Measurements from ENCODE around the gene PNPLA7.
A peak's percentile ranks its signal among the peaks of the same experiment; 100 is the strongest.
"Not testable (repeated sequence)": the region's sequence is repeated elsewhere in the genome, so short reads cannot be mapped to it uniquely, and the experiment has no call there.

PNPLA7 gene

DNA sequence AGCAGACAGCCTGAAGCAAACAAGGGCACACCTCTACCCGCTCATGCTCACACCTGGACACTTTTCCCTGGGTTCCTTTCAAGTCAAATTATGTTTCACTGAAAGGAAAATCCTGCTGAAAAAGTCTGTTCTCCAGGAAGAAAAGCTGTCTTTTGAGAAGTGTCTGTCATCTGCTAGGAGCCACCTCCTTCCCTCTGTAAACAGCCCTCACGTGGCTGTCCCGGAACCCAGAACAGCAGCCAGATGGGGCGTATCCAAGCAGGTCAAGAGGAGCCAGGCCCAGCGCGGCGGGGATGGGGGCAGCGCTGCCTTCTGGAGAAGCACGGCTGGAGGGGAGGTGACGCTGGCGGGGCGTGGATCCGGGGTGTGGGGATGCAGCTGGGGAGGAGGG lies at the start of gene PNPLA7:
PNPLA7 (minus strand) TSS at position 172 of the 391 bp plus-strand sequence. CDS start 205 bp downstream, outside the sequence.
- no peak for ATAC-seq
- peak; percentile 55 for DNase-seq

DNA sequence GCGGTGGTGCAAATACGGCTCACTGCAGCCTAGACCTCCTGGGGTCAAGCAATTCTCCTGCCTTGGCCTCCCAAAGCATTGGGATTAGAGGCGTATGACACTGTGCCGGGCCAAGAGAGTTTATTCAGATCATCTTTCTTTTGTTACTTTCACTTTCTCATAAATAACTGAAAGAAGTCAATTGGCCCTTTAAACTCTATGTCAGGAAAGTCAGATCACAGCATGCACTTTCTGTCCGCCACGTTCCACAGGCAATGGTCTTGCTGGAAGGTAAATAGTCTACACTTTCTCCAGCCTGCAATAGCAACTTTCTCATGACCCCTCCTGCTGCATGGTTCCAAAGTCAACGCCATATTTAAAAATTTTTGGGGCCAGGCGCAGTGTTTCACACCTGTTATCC lies 48.7 kb upstream of the PNPLA7 start:
- DNase-seq (no peak), ATAC-seq (no peak)

DNA sequence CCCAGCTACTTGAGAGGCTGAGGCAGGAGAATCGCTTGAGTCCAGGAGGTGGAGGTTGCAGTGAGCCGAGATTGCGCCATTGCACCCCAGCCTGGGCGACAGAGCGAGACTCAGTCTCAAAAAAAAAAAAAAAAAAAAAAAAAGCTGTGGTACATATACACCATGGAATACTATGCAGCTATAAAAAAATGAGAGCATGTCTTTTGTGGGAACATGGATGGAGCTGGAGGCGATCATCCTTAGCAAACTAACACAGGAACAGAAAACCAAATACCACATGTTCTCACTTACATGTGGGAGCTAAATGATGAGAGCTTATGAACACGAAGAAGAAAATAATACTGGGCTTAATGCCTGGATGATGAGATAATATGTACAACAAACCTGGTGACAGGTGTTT lies 46.4 kb upstream of the PNPLA7 start:
- not testable (repeated sequence) for ATAC-seq, DNase-seq

DNA sequence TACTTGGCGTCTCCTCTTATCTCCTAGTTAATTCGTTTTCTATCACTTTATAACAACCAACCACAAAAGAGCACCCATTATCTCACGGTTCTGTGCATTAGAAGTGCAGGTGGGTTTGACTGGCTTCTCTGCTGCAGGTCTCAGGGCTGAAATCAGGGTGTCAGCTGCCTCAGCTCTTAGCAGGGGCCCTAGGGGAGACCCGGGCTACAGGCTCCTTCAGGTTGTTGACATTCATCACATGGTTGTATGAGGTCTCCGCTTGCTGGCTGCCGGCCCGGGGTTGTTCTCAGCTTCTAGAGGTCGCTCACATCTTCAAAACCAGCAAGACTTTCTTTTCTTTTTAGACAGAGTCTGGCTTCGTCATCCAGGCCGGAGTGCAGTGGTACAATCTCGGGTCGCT lies 43.0 kb upstream of the PNPLA7 start:
- no peak for ATAC-seq
- no peak for DNase-seq

DNA sequence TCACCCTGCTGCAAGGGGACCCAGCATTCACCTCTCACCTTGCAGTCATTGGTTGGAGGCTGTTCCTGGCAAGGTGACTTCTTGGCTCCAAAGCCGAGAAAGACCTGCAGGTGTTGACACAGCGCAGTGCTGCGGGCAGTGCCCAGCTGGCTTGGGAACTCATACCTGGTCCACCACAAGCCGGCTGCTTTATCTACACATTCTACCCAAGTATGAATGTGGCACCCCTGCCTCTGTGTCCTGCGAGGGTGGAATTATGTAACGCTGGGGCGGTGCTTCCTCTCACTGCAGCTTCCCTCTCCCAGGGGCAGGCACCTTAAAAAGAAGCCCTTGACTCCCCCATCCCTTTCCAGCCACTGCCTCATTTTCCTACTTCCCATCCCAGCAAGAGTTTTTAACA lies 42.6 kb upstream of the PNPLA7 start:
- ATAC-seq, result no peak
- DNase-seq, result no peak

DNA sequence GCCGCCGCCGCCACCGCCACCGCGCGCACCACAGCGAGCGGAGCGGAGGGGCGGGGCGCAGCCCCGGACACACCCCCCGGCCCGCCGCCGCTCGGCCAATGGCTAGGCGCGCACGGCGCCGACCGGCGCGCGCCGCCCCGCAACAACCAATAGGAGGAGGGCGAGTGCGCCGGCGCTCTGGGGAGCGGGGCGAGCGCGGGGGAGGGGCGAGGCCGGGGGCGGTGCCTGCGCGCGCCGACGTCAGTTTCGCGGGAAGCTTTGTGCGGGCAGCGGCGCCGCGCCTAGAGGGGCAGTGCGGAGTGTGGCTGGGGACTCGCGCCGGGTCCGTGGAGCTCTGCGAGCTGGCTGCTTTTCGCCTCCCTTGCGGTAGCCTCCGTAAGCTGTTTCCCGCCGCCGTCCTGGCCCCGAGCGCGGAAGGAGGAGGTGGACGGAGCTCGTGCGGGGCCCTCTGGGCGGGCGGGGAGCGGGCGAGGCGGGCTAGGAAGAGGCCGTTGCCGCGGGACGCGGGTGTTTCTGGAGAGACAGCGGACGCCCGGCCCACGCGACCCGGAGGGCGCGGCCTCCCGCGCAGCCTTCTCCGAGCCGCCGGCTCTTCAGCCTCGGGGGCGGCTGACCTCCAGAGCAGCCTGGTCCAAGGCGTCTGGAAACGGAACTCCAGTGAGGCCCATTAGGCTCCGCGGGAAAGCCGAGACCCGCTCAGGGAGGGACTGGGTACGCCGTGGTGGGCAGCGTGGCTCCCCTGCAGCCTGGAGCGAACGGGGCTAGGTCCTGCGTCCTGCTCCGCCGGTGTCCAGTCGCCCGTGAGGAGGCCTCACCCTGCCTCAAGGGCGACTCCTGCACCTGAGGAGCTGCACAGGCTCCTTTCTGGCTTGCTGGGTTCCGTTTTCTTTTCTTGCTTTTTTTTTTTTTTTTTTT lies 40.5 kb upstream of the PNPLA7 start, which contains the start of gene ZMYND19:
ZMYND19 (minus strand) TSS at position 44 of the 915 bp plus-strand sequence. CDS start 249 bp downstream, outside the sequence.
- ATAC-seq, result peak; percentile 97
- DNase-seq, result peak; percentile 93

DNA sequence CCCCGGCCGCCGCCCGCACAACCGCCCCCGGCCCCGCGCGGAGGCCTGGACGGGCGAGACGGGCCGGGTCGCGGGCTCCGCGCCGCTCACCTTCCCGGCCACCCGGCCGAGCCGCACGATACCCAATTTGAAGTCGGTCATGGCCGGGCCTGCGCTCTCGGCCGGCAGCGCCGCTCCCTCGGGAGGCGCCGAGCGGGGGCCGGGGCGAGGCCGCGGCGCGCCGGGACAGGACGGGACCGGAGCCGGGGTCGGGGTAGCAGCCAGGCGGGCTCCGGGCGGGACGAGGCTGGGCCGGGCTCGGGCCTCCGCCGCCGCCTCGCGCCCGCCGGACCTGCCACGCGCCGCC lies 39.9 kb upstream of the PNPLA7 start:
- DNase-seq (no peak), ATAC-seq (no peak)

DNA sequence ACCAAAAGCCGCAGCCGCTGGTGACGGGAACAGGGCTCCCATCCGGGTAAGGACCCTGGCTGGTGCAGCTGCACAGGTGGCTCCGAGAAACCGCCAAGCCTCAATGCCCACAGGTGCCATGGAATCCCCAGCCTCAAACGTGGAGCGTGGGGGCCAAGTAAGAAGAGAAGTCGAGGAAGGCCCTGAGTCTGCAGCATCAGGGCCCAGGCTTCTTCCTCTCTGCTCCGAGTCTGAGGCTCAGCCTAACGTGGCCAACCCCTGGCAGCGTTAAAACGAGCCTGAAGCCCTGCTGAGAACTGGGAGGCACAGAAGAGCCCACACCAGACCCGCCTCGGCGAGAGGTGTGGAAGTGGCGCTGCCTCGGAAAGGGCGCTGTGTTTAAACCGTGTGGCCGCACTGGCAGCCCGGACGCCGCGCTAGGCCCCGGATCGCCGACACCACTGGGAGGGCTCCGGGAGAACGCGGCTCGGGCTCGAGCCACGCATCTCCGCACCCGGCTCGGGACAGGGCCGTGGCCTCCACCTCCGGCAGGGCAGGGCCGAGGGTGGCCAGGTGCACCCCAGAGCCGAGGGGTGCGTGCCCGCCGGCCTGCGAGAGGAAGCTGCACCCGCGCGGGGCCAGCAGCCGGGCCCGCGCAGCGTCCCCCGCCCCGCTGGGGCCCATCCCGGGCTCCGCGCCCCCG lies 39.4 kb upstream of the PNPLA7 start:
- DNase-seq, result no peak

DNA sequence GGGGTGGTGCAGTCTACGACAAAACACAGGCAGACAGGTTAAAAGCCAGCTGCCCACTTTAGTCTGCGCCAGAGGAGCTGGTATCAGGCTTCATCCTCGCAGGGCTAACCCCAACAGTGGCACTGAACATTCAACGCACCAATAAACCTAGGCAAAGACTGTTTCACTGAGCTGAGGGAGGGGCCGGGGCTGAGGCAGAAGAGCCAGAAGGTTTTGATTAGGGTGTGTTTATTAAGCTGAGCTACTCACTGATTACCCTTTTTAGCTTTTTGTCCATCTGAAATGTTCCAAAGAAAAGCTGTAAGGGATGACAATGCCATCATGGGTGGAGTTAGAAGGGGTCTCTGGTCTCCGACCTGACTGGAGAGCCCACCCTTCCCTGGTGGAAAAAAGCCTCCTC lies 38.7 kb upstream of the PNPLA7 start:
- ATAC-seq (no peak), DNase-seq (no peak)

More for the DNA sequence above, 39.4 kb upstream of the PNPLA7 start:
- peak; percentile 0 for ATAC-seq

DNA sequence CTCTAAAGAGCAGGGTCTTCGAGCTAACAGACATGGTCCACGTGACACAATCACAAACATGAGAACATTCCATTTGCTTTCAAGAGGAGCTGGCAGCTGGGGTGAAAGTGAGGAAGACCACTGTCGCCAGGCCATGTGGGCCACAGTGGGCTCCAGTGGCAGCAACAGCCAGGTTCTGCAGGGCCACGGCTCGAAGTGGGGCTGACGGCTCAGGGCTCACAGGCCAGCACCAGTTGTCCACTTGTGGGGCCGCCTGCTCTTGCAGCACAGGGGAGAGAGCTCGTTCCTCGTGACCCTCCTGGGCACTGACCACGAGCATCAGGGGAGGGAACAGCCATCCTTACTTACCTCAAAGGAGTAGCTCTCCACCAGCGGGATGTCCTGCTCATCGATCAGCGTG lies 38.1 kb upstream of the PNPLA7 start:
- ATAC-seq, result no peak

DNA sequence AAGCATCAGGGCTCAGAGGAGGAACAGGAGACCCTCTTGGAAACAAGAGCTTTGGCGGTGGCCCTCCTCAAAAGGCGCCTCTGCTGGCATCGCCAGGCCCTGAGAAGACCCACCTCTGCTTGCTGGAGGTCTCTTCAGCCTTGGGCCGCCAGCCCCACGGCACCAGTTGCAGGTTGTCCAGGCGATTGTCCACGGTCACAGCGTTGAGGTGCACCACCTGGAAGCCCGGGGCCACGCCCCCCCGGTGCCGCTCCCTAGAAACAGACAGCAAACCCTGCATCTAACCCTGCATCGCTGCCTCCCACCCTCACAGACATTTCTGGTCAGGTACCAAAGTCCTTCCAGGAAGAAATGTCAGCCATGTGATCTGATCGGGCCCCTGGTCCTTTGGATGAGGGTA lies 36.7 kb upstream of the PNPLA7 start:
- DNase-seq (no peak), ATAC-seq (no peak)

More for the DNA sequence above, 38.1 kb upstream of the PNPLA7 start:
- DNase-seq, result no peak

DNA sequence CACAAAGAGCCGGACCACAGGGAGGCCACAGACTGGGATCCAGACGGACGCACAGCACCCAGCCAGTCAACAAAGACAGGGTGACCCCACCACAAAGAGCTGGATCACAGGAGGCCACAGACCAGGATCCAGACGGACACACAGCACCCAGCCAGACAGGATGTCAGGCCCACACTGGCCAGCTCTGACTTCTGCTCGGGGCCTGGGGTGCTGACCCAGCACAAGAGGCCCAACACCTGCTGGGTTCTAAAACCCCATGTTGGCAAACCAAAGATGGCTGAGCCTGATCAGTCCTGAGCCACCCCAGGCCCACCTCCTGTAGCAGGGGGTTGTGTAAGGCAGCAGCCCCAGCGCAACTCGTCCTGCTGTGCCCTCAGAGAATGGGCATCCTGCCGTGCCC lies 33.8 kb upstream of the PNPLA7 start:
- DNase-seq, result no peak
- ATAC-seq, result no peak

DNA sequence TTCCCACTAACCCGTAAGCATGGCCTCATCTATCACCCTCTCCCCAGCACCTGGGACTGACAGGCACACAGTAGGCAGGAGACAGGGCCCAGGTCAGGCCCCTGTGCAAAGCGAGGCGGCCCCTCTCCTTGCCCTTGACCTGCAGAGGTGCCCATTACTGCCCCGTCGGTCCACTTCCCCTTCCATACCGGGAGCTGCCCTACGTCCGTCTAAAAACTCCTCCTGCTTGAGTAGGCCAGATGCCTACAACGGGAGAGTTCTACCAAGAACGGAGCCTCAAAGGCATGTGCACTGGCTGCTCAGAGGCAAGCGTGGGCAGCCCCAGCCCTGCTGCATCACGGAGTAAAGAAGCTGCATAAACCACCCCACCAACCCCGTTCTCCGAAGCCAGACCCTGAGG lies 33.1 kb upstream of the PNPLA7 start:
- ATAC-seq (no peak), DNase-seq (no peak)

DNA sequence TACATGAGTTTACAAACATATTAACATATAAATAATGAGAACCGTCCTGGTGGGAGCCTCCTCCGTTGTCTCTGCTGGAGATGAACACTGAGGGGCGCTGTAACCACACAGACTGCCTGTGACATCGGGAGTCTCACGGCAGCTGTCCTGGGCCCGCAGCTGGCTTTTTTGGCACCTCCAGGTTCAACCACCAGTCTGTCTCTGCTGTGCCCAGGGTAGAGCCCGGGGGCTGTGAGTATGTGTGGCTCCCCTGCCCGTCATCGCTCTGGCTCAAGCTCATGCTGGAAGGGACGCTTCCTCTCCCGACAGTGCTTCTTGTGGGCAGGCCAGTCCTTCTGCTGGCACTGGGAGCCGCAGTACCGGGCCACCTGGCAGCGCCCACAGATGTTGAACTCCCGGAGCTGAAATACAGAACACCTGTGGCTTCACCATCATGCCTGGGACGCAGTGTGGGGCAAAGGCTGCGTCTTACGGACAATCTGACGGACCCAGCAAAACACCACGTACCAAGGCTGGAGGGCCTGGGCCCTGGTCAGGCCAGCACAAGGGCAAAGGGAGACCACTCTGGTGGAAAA lies 32.2 kb upstream of the PNPLA7 start:
- ATAC-seq (no peak), DNase-seq (no peak)

DNA sequence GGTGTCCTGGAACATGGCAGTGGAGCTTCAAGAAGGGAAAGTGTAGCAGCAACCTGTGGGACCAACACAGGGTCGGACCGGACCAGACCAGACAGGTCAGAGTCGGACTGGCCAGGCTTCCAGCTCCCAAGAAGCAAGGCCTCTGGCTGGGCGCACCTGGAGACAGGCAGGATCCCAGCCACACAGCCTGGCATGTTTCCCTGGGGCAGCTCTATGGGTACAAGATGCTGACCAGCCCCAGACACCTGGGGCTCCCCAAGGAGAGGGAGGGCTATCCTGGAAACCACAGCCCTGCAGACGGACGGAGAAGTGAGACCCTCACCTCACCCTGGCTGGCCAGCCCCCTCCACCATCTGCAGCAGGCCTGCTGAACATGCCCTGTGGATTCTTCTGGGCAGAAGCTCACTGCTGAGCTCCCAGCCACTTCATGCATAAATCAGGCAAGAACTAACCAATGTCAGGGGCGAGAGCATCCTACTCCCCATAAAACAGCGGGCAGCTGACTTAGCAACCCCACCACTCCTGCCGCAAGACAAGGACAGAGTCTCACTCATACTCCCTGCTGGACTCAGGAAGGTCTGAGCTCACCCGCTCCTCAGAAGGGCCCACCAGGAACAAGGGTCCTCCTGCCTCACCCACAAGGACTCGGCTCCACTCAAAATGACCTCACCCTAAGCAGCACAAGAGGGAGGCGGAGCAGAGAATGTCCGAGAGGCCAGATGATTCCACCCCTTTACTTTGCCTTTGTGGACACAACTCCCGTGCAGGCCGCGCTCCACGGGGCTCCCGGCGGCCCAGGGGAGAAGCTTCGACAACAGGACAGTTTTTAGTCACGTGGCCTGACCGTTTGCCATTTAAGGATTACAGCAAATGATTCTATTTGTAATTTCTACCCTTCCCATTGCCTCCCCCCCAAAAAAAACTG lies 31.4 kb upstream of the PNPLA7 start:
- ATAC-seq (no peak), DNase-seq (no peak)

DNA sequence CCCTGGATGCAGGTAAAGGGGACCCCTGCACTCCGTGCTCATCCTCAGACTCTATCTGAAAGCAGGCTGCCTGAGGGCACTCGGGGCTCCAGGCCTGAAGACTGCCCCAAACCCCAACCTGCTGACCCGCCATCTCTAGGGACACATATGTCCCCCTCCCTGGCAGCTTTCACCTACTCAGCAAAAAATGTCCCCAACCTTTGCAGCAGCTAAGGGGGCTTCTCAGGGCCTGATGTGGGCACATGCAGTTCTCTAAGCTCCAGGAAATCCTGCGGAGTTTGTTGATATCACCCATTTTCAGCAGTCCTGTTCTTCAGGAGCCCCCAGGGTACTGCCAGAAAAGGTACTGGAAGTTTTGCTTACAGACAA lies 30.7 kb upstream of the PNPLA7 start:
- DNase-seq (no peak), ATAC-seq (no peak)

DNA sequence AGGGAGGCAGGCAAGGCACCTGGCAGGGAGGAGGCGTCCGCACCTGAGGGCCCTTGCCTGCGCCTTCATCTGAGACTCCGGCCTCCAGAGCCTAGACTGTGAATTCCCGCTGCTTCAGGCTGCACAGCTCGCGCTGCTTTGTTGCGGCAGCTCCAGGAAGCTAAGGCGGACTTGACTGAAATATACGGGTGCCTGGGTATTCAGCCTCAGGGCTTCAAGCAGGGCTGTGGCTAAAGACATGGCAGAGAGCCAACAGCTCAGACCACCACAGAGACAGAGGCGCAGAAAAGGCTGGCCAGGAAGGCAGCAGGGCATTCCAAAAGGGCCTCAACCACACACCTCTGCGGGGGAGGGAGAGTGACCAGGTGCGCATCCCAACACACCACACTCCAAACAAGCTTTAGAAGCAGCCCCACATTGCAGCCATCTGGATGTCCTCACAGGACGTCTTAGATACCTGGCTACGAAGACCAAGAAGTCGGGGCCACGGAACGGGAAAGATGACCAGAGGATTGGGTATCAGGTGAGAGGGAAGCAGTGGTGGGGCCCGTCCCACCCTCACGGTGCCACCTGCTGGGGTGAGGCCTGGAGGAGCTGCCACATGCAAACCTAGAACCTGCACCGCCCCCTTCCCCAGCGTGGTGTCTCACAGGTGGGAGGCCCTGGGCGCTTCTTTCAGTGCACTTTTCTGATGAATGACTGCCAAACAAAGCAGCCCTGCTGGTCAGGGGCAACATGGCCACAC lies 30.2 kb upstream of the PNPLA7 start:
- ATAC-seq, result no peak

DNA sequence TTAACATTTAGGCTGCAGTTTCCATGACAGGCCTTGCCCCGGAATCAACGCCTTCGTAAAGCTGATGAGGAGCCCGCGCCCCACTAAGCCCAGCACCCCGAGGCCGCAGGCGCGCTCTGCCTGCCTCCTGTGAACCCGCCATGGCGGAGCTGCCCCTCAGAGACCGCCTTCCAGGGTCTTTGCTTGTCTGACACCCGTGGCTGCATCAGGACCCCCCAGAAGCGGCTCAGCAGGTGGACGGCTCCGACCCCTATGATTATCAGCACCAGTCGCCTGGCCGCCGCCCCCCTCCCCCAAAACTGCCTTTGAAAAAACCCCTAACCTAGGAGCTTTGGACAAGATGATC lies 29.0 kb upstream of the PNPLA7 start:
- DNase-seq (no peak), ATAC-seq (no peak)

More for the DNA sequence above, 30.2 kb upstream of the PNPLA7 start:
- DNase-seq, result no peak

DNA sequence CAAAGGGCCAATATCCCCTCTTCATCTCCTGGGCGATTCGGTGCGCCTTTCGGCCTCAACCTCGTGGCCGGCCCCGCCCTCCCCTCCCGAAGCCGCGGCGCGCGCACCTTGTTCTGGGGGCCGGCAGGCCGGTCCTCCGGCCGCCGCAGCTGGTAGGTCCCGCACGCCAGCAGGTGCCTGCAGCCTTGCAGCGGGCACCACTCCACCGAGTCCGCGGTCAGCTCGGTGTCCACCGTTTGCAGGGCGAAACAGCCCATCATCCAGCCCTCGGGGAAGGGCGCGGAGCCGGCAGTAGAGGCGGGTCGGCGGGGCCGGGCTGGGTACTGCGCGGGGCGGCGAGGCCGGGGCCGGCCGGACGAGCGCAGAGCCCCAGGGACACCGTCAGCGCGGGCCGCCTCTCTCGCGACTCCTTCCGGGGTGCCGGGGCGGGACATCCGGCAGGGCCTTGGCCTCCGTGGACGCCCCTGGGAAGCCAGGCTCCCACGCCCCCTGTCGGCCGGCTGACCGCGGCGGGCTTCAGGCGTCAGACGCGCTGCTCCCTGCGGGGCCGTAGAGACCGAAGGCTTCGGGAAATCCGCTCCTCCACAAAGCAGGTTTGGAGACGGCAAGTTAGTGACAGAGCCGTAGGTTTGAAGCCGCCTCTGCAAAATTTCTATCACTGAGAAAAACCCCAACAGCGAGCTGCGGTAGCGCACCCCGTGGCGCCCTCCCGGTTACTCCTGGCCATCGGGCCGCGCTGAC lies 28.5 kb upstream of the PNPLA7 start, which contains the start of gene DPH7:
DPH7 (minus strand) TSS at position 408 of the 741 bp plus-strand sequence; CDS start at position 260, 148 bp downstream.
- DNase-seq (peak; percentile 100), ATAC-seq (peak; percentile 99)

DNA sequence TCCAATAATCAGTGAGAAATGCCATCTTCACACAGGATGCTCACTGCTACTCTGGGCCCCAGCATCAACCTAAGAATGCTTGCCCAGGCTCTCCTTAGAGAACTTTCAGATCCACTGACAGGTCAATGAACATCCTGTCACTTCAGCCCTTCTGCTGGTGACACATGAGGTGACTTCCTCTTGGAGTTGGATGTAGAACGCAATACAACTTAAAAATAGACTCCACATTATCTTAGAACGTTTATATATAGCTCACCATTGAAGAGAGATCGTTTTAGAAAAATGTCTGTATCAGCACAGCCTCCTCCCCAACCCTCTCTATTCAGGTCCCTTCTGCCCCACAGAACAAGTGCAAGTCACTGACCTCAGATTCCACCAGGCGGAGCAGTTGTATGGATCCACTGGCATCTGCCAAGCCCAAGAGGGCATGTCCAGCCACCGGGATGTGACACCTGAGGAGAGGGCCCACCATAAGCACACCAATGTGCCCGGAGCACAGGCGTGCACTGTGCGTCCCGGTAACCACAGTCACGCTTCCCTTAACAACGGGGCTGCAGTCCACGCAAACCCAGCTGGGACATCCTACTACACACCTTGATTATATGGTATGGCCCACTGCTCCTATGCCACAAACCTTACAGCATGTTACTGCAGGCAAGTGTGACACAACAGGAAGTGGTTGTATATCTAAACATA lies 25.7 kb upstream of the PNPLA7 start:
- no peak for ATAC-seq
- DNase-seq, result no peak
